ENCODE data around the gene NUDT13. TPM values are rescaled to one million over a fixed set of nuclear protein-coding genes. Genes with fewer than 3 reads are reported as not detected.

The NUDT13 gene
- total RNA-seq, 2 donors from 2014 or later: 0.56 to 0.68 TPM

GRCh38 chr10:73095481-73096021, 14.7 kb upstream of the NUDT13 start:
- ATAC-seq (ENCODE audit: insufficient number of reproducible peaks, low FRiP score, low read depth) (no peak), DNase-seq (ENCODE audit: low spot score) (no peak)
- H3K27ac ChIP-seq: peak overlapping the region; percentile 95
- no peaks in the 10 kb centered on the region for H3K9me3 ChIP-seq
- H3K27me3 ChIP-seq (replicated peaks; ENCODE audit: insufficient read depth): no peaks in the 10 kb centered on the region
- TF ChIP-seq CTCF (IDR thresholded peaks at IDR 0.05): no peak
- H3K4me3 ChIP-seq: peak overlapping the region; percentile 99
- H3K36me3 ChIP-seq: no peaks in the 10 kb centered on the region
- H3K4me1 ChIP-seq (ENCODE audit: control insufficient read depth in 1 of 2, low read depth in 2 of 2): peaks cover 3 to 21% of the 10 kb centered on the region in 2 donors

- Histone ChIP-seq H3K4me1 (ENCODE audit: control insufficient read depth in 1 of 2, low read depth in 2 of 2) (peaks cover 3 to 21% of the 10 kb centered on the region in 2 donors), H3K36me3 (no peaks in the 10 kb centered on the region), H3K9me3 (no peaks in the 10 kb centered on the region), H3K4me3 (peak overlapping the region; percentile 99), H3K27me3 (replicated peaks; ENCODE audit: insufficient read depth) (no peaks in the 10 kb centered on the region), H3K27ac (peak overlapping the region; percentile 95)
- ATAC-seq (ENCODE audit: insufficient number of reproducible peaks, low FRiP score, low read depth): peak; percentile 15
- no peak for TF ChIP-seq CTCF (IDR thresholded peaks at IDR 0.05)
- DNase-seq (ENCODE audit: low spot score): no peak
These were observed 14.2 kb upstream of the NUDT13 start for GRCh38 chr10:73096041-73096448.

GRCh38 chr10:73096449-73097304, 13.6 kb upstream of the NUDT13 start, which contains the start of gene P4HA1:
P4HA1 (minus strand) TSS chr10:73096866; CDS start chr10:73074883, 21,983 bp downstream.
- Histone ChIP-seq H3K27ac (peak within 1 kb of the TSS; percentile 95), H3K9me3 (no peaks in the 10 kb centered on the region), H3K4me3 (peak within 1 kb of the TSS; percentile 99), H3K27me3 (replicated peaks; ENCODE audit: insufficient read depth) (no peaks in the 10 kb centered on the region), H3K4me1 (ENCODE audit: control insufficient read depth in 1 of 2, low read depth in 2 of 2) (peaks cover 3 to 21% of the 10 kb centered on the region in 2 donors), H3K36me3 (no peaks in the 10 kb centered on the region)
- ATAC-seq (ENCODE audit: insufficient number of reproducible peaks, low FRiP score, low read depth): peak; percentile 91
- peak; percentile 64 for TF ChIP-seq CTCF (IDR thresholded peaks at IDR 0.05)
- DNase-seq (ENCODE audit: low spot score): peak; percentile 93

- Histone ChIP-seq H3K4me1 (ENCODE audit: control insufficient read depth in 1 of 2, low read depth in 2 of 2) (peaks cover 0 to 21% of the 10 kb centered on the region in 2 donors), H3K27ac (peak overlapping the region; percentile 81 to 95), H3K36me3 (no peaks in the 10 kb centered on the region), H3K9me3 (no peaks in the 10 kb centered on the region), H3K27me3 (replicated peaks; ENCODE audit: insufficient read depth) (no peaks in the 10 kb centered on the region), H3K4me3 (peak overlapping the region; percentile 99)
- no peak for TF ChIP-seq CTCF (IDR thresholded peaks at IDR 0.05)
- ATAC-seq (ENCODE audit: insufficient number of reproducible peaks, low FRiP score, low read depth) (no peak), DNase-seq (ENCODE audit: low spot score) (no peak)
These were observed 13.0 kb upstream of the NUDT13 start for GRCh38 chr10:73097305-73097670.

GRCh38 chr10:73099141-73099540, 11.1 kb upstream of the NUDT13 start:
- DNase-seq (ENCODE audit: low spot score): no peak

More at GRCh38 chr10:73099141-73099540, 11.1 kb upstream of the NUDT13 start:
- H3K27me3 ChIP-seq (replicated peaks; ENCODE audit: insufficient read depth): no peaks in the 10 kb centered on the region
- TF ChIP-seq CTCF (IDR thresholded peaks at IDR 0.05): no peak
- no peak overlapping the region for H3K4me3 ChIP-seq
- no peak for ATAC-seq (ENCODE audit: insufficient number of reproducible peaks, low FRiP score, low read depth)
- no peaks in the 10 kb centered on the region for H3K9me3 ChIP-seq
- H3K36me3 ChIP-seq: no peaks in the 10 kb centered on the region
- no peak overlapping the region for H3K27ac ChIP-seq
- H3K4me1 ChIP-seq (ENCODE audit: control insufficient read depth in 1 of 2, low read depth in 2 of 2): peaks cover 0 to 12% of the 10 kb centered on the region in 2 donors
